Immature natural killer cell (primary cell): ENCODE results near the gene NLRP10. TPM values are rescaled to one million over a fixed set of nuclear protein-coding genes. Genes with fewer than 3 reads are reported as not detected.

Experiments
- DNase-seq, 3 donors: peaks; one replicate each; pipeline ENCODE4 v3.0.0; 2022; ENCODE audit warnings: mixed read lengths in 1 of 3
- H3K27ac Mint-ChIP-seq, 6 donors: one replicate each; pipeline ENCODE4 v1.8.0; 2020; ENCODE audit warnings: mixed read lengths in 6 of 6, mild to moderate bottlenecking in 5 of 6, inconsistent platforms in 4 of 6, moderate library complexity in 3 of 6
- H3K27me3 Mint-ChIP-seq, 3 donors: one replicate each; pipeline ENCODE4 v1.8.0; 2020 to 2021; ENCODE audit warnings: low read depth in 3 of 3, mild to moderate bottlenecking in 3 of 3, mixed read lengths in 3 of 3, moderate library complexity in 3 of 3, inconsistent platforms in 1 of 3
- H3K36me3 Mint-ChIP-seq, 3 donors: one replicate each; pipeline ENCODE4 v1.8.0; 2020; ENCODE audit warnings: mixed read lengths in 3 of 3, inconsistent platforms in 2 of 3, mild to moderate bottlenecking in 2 of 3
- H3K4me1 Mint-ChIP-seq, 2 donors: one replicate each; pipeline ENCODE4 v1.8.0; 2020; ENCODE audit warnings: inconsistent platforms in 2 of 2, mild to moderate bottlenecking in 2 of 2, mixed read lengths in 2 of 2, moderate library complexity in 1 of 2
- H3K4me3 Mint-ChIP-seq, 5 donors: one replicate each; pipeline ENCODE4 v1.8.0; 2020; ENCODE audit warnings: mild to moderate bottlenecking in 5 of 5, mixed read lengths in 5 of 5, inconsistent platforms in 3 of 5, moderate library complexity in 3 of 5
- H3K9me3 Mint-ChIP-seq, 6 donors: one replicate each; pipeline ENCODE4 v1.8.0; 2020; ENCODE audit warnings: mild to moderate bottlenecking in 6 of 6, mixed read lengths in 6 of 6, inconsistent platforms in 4 of 6, moderate library complexity in 3 of 6
- polyA plus RNA-seq, 3 donors: library from polyadenylated mRNA; unstranded; fragments of 300-500 nt; fragmentation: Illumina TruSeq; gene quantifications; one replicate each; pipeline ENCODE4 v1.2.3, GENCODE V29; 2021

Gene NLRP10, protein sequence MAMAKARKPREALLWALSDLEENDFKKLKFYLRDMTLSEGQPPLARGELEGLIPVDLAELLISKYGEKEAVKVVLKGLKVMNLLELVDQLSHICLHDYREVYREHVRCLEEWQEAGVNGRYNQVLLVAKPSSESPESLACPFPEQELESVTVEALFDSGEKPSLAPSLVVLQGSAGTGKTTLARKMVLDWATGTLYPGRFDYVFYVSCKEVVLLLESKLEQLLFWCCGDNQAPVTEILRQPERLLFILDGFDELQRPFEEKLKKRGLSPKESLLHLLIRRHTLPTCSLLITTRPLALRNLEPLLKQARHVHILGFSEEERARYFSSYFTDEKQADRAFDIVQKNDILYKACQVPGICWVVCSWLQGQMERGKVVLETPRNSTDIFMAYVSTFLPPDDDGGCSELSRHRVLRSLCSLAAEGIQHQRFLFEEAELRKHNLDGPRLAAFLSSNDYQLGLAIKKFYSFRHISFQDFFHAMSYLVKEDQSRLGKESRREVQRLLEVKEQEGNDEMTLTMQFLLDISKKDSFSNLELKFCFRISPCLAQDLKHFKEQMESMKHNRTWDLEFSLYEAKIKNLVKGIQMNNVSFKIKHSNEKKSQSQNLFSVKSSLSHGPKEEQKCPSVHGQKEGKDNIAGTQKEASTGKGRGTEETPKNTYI
- not detected for polyA plus RNA-seq

DNA sequence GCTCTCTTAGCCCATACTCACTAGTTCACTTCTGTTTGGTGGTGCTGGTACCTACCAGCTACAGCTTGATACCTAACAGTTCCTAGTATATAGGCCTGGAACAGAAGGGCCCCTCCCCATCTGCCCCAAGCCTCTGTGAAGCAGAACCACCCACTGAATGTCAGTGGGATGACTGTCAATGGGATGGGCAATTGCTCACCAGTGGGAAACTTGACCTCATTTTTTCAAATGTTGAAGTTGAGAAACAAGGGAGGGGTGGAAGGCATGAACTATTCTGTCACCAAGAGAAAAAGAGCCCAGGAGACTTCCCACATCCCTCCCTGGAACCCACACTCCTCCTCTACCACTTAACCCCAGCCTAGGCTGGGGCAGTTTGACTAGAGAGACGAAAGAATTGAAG is at the start of gene NLRP10:
TSS of gene NLRP10 (minus strand) at position 62 of the 400 bp plus-strand sequence. CDS start 1,952 bp downstream, outside the sequence.
- H3K27me3 Mint-ChIP-seq: peaks cover 4 to 15% (median 4%) of the 10 kb centered on the region in 3 donors
- H3K9me3 Mint-ChIP-seq: no peaks in the 10 kb centered on the region
- no peaks in the 10 kb centered on the region for H3K36me3 Mint-ChIP-seq
- H3K27ac Mint-ChIP-seq: no peak within 1 kb of the TSS
- H3K4me1 Mint-ChIP-seq: no peaks in the 10 kb centered on the region
- no peak for DNase-seq
- H3K4me3 Mint-ChIP-seq: no peak within 1 kb of the TSS

- no peak overlapping the region for H3K27ac Mint-ChIP-seq
- H3K27me3 Mint-ChIP-seq: peaks cover 6 to 26% (median 21%) of the 10 kb centered on the region in 3 donors
- no peaks in the 10 kb centered on the region for H3K36me3 Mint-ChIP-seq
- H3K4me3 Mint-ChIP-seq: no peak overlapping the region
- no peaks in the 10 kb centered on the region for H3K9me3 Mint-ChIP-seq
- no peak for DNase-seq
- H3K4me1 Mint-ChIP-seq: peaks cover 5 to 6% of the 10 kb centered on the region in 2 donors
Observed at GRCh38 chr11:8013833-8014232, 48.6 kb upstream of the NLRP10 start.

- H3K9me3 Mint-ChIP-seq: no peaks in the 10 kb centered on the region
- no peaks in the 10 kb centered on the region for H3K4me1 Mint-ChIP-seq
- no peak overlapping the region for H3K4me3 Mint-ChIP-seq
- H3K27ac Mint-ChIP-seq: no peak overlapping the region
- peaks cover 0 to 15% (median 10%) of the 10 kb centered on the region in 3 donors for H3K27me3 Mint-ChIP-seq
- no peak for DNase-seq
- H3K36me3 Mint-ChIP-seq: no peaks in the 10 kb centered on the region
Observed at GRCh38 chr11:8011981-8012444, 46.8 kb upstream of the NLRP10 start.

DNA sequence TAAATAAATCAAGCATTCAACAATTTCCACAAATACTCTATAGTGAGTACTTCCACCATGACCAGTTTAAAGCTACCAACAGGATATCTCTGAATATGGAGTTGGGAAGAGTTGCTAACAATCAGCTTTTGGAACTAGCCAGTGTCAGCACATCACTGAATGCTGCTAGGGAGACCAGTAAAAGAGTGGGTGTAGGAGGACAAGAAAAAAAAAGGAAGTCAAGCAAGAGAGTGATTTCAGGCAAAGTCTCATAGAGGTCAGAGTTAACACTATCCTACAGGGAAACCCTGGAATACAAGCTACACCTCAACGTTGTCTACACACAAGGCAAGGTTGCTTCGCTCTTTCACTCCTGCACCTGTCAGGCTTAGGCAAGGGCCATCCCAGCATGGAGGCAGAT is 46.1 kb upstream of the NLRP10 start:
- Mint-ChIP-seq H3K27ac (no peak overlapping the region), H3K27me3 (peaks cover 0 to 9% (median 7%) of the 10 kb centered on the region in 3 donors), H3K36me3 (no peaks in the 10 kb centered on the region), H3K9me3 (no peaks in the 10 kb centered on the region), H3K4me1 (no peaks in the 10 kb centered on the region), H3K4me3 (no peak overlapping the region)
- no peak for DNase-seq

DNA sequence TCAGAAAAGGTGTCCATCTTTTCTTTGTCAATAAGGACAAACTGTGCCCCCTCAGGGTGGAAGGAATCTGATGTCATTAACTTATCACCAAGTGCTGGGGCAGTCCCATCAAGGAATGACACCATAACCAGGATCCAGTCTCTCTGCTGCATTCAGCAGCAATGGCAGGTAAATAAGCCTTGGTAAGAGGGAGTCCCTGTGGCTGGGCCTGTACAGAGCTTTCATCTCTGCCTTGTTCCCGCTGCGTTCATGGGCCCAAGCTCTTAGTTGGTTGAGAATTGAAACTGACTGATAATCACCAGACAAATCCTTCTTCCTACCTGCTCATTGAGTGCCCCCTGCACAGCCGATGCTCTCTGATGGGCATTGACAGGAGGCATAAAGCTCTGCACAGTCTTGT is 44.6 kb upstream of the NLRP10 start:
- no peaks in the 10 kb centered on the region for H3K9me3 Mint-ChIP-seq
- no peaks in the 10 kb centered on the region for H3K36me3 Mint-ChIP-seq
- H3K27ac Mint-ChIP-seq: no peak overlapping the region
- no peak overlapping the region for H3K4me3 Mint-ChIP-seq
- H3K4me1 Mint-ChIP-seq: no peaks in the 10 kb centered on the region
- DNase-seq: no peak
- H3K27me3 Mint-ChIP-seq: peaks cover 0 to 6% (median 3%) of the 10 kb centered on the region in 3 donors

GRCh38 chr11:8008212-8008611 is 43.0 kb upstream of the NLRP10 start:
- H3K4me1 Mint-ChIP-seq: no peaks in the 10 kb centered on the region
- no peak overlapping the region for H3K4me3 Mint-ChIP-seq
- H3K9me3 Mint-ChIP-seq: no peaks in the 10 kb centered on the region
- DNase-seq: no peak
- H3K27me3 Mint-ChIP-seq: peaks cover 0 to 3% (median 2%) of the 10 kb centered on the region in 3 donors
- H3K27ac Mint-ChIP-seq: no peak overlapping the region
- no peaks in the 10 kb centered on the region for H3K36me3 Mint-ChIP-seq

- Mint-ChIP-seq H3K36me3 (no peaks in the 10 kb centered on the region), H3K27ac (no peak overlapping the region), H3K4me3 (no peak overlapping the region)
Observed at GRCh38 chr11:8006349-8006977, 41.2 kb upstream of the NLRP10 start.

GRCh38 chr11:8005556-8005955 is 40.3 kb upstream of the NLRP10 start:
- no peaks in the 10 kb centered on the region for H3K4me1 Mint-ChIP-seq
- no peaks in the 10 kb centered on the region for H3K9me3 Mint-ChIP-seq
- no peak for DNase-seq
- H3K27ac Mint-ChIP-seq: no peak overlapping the region
- peaks cover 0 to 3% (median 2%) of the 10 kb centered on the region in 3 donors for H3K27me3 Mint-ChIP-seq
- no peak overlapping the region for H3K4me3 Mint-ChIP-seq
- peaks cover 0 to under 1% (median 0%) of the 10 kb centered on the region in 3 donors for H3K36me3 Mint-ChIP-seq

More at GRCh38 chr11:8006349-8006977, 41.2 kb upstream of the NLRP10 start:
- Mint-ChIP-seq H3K9me3 (no peaks in the 10 kb centered on the region), H3K4me1 (no peaks in the 10 kb centered on the region), H3K27me3 (peaks cover 0 to 3% (median 2%) of the 10 kb centered on the region in 3 donors)
- peak in 1 of 3 donors; percentile 6 for DNase-seq

DNA sequence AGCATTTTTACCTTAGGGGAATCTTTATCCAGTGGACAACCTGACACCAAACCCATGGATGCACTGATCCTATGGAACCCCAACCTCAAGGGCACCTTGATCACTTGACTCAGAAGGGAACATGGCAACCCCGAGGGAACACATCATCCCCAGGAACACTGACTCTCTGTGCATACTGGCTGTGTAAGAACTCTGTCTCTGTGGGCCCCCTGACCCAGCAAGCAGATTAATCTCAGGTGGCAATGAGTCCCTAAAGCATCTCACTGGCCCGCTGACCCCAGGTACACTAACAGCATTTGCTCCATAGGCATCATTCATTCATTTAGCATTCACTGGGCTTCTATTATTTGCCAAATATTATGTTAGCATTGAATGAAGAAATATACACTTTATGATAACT is 38.8 kb upstream of the NLRP10 start:
- H3K9me3 Mint-ChIP-seq: no peaks in the 10 kb centered on the region
- H3K4me1 Mint-ChIP-seq: no peaks in the 10 kb centered on the region
- no peak overlapping the region for H3K4me3 Mint-ChIP-seq
- H3K27ac Mint-ChIP-seq: no peak overlapping the region
- H3K27me3 Mint-ChIP-seq: peaks cover 0 to 3% (median 2%) of the 10 kb centered on the region in 3 donors
- peaks cover 0 to 14% (median 6%) of the 10 kb centered on the region in 3 donors for H3K36me3 Mint-ChIP-seq
- DNase-seq: no peak

- DNase-seq: no peak
- Mint-ChIP-seq H3K27me3 (peaks cover 0 to 3% (median 2%) of the 10 kb centered on the region in 3 donors), H3K9me3 (no peaks in the 10 kb centered on the region), H3K4me1 (no peaks in the 10 kb centered on the region), H3K36me3 (peaks cover 6 to 17% (median 9%) of the 10 kb centered on the region in 3 donors), H3K27ac (no peak overlapping the region), H3K4me3 (no peak overlapping the region)
Observed at GRCh38 chr11:8003187-8003586, 37.9 kb upstream of the NLRP10 start.

DNA sequence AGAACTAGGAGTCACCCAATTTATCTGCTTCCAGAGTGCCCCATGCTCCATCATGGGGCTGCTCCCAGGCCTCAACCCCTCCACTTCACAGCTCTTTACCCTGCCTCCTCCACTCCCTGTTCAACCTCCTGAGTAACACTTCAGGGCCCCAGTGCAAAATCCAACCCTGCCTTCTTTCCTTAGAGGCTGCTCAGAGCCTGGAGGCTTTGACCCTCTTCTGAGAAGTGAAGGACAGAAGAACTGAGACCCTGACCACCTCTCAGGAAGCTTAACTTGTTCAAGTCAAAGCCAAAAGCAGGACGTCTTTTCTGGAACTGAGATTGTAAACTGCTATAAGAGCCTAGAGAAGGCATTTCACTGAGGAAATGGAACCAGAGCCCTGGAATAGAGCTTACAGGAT is 37.4 kb upstream of the NLRP10 start:
- Mint-ChIP-seq H3K4me1 (no peaks in the 10 kb centered on the region), H3K27me3 (peaks cover 0 to 3% (median 2%) of the 10 kb centered on the region in 3 donors), H3K9me3 (no peaks in the 10 kb centered on the region), H3K36me3 (peaks cover 7 to 20% (median 10%) of the 10 kb centered on the region in 3 donors), H3K27ac (peak overlapping the region in 1 of 6 donors; percentile 46), H3K4me3 (no peak overlapping the region)
- DNase-seq: no peak

DNA sequence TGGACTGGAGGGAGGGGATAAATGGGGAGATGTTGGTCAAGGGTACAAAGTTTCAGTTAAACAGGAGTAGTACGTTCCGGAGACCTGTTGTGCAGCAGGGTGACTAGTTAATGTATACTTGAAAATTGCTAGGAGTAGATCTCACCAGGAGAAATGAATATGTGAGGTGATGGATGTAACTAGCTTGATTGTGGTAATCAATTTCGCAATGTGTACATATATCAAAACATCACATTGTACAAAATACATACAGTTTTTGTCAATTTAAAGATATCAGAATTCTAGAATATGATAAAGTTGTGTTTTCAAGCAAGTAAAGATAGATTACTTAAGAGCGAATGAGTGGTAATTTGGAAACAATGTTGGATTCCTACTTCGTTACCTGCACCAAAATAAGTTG is 35.1 kb upstream of the NLRP10 start:
- no peak for DNase-seq
- Mint-ChIP-seq H3K27ac (no peak overlapping the region), H3K36me3 (peaks cover 18 to 43% (median 31%) of the 10 kb centered on the region in 3 donors), H3K27me3 (peaks cover 0 to 2% (median under 1%) of the 10 kb centered on the region in 3 donors), H3K4me1 (peaks cover 0 to under 1% of the 10 kb centered on the region in 2 donors), H3K4me3 (no peak overlapping the region), H3K9me3 (no peaks in the 10 kb centered on the region)

GRCh38 chr11:7999795-8000194 is 34.5 kb upstream of the NLRP10 start:
- no peak overlapping the region for H3K4me3 Mint-ChIP-seq
- H3K4me1 Mint-ChIP-seq: peaks cover 0 to 6% of the 10 kb centered on the region in 2 donors
- H3K27ac Mint-ChIP-seq: peak overlapping the region in 1 of 6 donors; percentile 41
- no peaks in the 10 kb centered on the region for H3K9me3 Mint-ChIP-seq
- H3K27me3 Mint-ChIP-seq: peaks cover 0 to 2% (median 0%) of the 10 kb centered on the region in 3 donors
- DNase-seq: no peak
- H3K36me3 Mint-ChIP-seq: peaks cover 19 to 49% (median 37%) of the 10 kb centered on the region in 3 donors
